H1 (cell line): ENCODE data around the gene GID4. TPM values are rescaled to one million over a fixed set of nuclear protein-coding genes. Genes with fewer than 3 reads are reported as not detected.

ENCODE experiments used
- polyA plus RNA-seq, 7 experiments: library from polyadenylated mRNA; depleted of rRNA in 3 of 7; stranded (reverse) in 5 of 7; unstranded in 2 of 7; fragments of >200 nt in 5 of 7; fragments of 200-250 nt in 2 of 7; gene quantifications; 1 replicate in 5 of 7; 2 replicates in 1 of 7; 4 replicates in 1 of 7; pipeline versions ENCODE4 v1.2.1 to v1.2.3, GENCODE V29; 2011 to 2013; ENCODE audit warnings: missing spikeins in 2 of 7, mixed read lengths in 2 of 7
- total RNA-seq: library from RNA; stranded (reverse); fragmentation: NEBNext Ultra II Directional; extraction: Animal tissue kit (Norgen Biotek cat#: 25700); gene quantifications from 2 replicates; pipeline ENCODE4 v1.2.1, GENCODE V29; 2021
- TF ChIP-seq, protein P1 (sequence below): fragments of 300-600 bp; sonication (generic); IDR thresholded peaks from 2 replicates; pipeline ENCODE4 v1.7.1; 2012; ENCODE audit warnings: low read length, moderate library complexity, mild to moderate bottlenecking, inconsistent platforms; ENCODE audit not compliant: insufficient replicate concordance

The GID4 gene
- total and polyA plus RNA-seq, 2 of the 8 experiments (the other 6 are each of a cell fraction or from before 2014, with no cell fraction given), result 5.6 to 15.0 TPM

DNA sequence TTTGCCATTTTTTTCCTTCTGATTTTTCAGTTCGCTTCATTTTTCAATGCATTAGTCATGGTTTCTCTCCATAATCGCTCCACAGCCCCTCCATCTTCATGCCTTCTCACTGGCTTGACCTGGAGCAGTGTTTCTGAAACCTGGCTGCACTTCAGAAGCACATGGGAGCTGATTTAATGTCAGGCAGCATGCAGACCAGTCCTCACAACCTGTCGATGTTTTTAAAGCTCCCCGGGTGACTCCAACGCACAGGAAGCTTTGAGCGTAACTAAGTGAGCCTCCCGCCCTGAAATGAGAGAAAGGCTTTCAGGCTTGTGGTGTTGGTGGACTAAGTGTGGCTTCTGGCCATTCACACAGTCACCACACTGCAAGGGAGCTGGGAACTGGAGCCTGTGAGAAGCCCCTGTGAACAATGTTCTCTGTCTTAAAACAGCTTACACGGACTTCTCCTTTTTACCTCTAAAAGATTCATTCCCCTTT is 31.7 kb downstream of the GID4 start (continued):
- TF ChIP-seq, protein P1, sequence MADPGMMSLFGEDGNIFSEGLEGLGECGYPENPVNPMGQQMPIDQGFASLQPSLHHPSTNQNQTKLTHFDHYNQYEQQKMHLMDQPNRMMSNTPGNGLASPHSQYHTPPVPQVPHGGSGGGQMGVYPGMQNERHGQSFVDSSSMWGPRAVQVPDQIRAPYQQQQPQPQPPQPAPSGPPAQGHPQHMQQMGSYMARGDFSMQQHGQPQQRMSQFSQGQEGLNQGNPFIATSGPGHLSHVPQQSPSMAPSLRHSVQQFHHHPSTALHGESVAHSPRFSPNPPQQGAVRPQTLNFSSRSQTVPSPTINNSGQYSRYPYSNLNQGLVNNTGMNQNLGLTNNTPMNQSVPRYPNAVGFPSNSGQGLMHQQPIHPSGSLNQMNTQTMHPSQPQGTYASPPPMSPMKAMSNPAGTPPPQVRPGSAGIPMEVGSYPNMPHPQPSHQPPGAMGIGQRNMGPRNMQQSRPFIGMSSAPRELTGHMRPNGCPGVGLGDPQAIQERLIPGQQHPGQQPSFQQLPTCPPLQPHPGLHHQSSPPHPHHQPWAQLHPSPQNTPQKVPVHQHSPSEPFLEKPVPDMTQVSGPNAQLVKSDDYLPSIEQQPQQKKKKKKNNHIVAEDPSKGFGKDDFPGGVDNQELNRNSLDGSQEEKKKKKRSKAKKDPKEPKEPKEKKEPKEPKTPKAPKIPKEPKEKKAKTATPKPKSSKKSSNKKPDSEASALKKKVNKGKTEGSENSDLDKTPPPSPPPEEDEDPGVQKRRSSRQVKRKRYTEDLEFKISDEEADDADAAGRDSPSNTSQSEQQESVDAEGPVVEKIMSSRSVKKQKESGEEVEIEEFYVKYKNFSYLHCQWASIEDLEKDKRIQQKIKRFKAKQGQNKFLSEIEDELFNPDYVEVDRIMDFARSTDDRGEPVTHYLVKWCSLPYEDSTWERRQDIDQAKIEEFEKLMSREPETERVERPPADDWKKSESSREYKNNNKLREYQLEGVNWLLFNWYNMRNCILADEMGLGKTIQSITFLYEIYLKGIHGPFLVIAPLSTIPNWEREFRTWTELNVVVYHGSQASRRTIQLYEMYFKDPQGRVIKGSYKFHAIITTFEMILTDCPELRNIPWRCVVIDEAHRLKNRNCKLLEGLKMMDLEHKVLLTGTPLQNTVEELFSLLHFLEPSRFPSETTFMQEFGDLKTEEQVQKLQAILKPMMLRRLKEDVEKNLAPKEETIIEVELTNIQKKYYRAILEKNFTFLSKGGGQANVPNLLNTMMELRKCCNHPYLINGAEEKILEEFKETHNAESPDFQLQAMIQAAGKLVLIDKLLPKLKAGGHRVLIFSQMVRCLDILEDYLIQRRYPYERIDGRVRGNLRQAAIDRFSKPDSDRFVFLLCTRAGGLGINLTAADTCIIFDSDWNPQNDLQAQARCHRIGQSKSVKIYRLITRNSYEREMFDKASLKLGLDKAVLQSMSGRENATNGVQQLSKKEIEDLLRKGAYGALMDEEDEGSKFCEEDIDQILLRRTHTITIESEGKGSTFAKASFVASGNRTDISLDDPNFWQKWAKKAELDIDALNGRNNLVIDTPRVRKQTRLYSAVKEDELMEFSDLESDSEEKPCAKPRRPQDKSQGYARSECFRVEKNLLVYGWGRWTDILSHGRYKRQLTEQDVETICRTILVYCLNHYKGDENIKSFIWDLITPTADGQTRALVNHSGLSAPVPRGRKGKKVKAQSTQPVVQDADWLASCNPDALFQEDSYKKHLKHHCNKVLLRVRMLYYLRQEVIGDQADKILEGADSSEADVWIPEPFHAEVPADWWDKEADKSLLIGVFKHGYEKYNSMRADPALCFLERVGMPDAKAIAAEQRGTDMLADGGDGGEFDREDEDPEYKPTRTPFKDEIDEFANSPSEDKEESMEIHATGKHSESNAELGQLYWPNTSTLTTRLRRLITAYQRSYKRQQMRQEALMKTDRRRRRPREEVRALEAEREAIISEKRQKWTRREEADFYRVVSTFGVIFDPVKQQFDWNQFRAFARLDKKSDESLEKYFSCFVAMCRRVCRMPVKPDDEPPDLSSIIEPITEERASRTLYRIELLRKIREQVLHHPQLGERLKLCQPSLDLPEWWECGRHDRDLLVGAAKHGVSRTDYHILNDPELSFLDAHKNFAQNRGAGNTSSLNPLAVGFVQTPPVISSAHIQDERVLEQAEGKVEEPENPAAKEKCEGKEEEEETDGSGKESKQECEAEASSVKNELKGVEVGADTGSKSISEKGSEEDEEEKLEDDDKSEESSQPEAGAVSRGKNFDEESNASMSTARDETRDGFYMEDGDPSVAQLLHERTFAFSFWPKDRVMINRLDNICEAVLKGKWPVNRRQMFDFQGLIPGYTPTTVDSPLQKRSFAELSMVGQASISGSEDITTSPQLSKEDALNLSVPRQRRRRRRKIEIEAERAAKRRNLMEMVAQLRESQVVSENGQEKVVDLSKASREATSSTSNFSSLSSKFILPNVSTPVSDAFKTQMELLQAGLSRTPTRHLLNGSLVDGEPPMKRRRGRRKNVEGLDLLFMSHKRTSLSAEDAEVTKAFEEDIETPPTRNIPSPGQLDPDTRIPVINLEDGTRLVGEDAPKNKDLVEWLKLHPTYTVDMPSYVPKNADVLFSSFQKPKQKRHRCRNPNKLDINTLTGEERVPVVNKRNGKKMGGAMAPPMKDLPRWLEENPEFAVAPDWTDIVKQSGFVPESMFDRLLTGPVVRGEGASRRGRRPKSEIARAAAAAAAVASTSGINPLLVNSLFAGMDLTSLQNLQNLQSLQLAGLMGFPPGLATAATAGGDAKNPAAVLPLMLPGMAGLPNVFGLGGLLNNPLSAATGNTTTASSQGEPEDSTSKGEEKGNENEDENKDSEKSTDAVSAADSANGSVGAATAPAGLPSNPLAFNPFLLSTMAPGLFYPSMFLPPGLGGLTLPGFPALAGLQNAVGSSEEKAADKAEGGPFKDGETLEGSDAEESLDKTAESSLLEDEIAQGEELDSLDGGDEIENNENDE, result no peak
